Esophagus muscularis mucosa (tissue), 3 donors: Measurements from ENCODE around the gene TOB2.

ENCODE experiments used
- POLR2A ChIP-seq: fragments of 450-650 bp; IDR thresholded peaks from one replicate; pipeline ENCODE4 v1.6.1; 2017; ENCODE audit warnings: antibody characterized with exemption, moderate library complexity, mild to moderate bottlenecking, low read depth
- POLR2AphosphoS5 ChIP-seq, 2 donors: sonication (generic); formaldehyde crosslinking; IDR thresholded peaks; one replicate each; pipeline ENCODE4 v1.6.1; 2017; ENCODE audit warnings: antibody characterized with exemption in 2 of 2
- TF ChIP-seq, protein P1 (sequence below), 3 experiments: fragments of 200-600 bp in 2 of 3; fragments of 450-650 bp in 1 of 3; sonication (generic) in 2 of 3; IDR thresholded peaks; one replicate each; pipeline ENCODE4 v1.5.1; 2017 to 2019; ENCODE audit warnings: antibody characterized with exemption in 3 of 3, mild to moderate bottlenecking in 2 of 3, moderate library complexity in 1 of 3

DNA sequence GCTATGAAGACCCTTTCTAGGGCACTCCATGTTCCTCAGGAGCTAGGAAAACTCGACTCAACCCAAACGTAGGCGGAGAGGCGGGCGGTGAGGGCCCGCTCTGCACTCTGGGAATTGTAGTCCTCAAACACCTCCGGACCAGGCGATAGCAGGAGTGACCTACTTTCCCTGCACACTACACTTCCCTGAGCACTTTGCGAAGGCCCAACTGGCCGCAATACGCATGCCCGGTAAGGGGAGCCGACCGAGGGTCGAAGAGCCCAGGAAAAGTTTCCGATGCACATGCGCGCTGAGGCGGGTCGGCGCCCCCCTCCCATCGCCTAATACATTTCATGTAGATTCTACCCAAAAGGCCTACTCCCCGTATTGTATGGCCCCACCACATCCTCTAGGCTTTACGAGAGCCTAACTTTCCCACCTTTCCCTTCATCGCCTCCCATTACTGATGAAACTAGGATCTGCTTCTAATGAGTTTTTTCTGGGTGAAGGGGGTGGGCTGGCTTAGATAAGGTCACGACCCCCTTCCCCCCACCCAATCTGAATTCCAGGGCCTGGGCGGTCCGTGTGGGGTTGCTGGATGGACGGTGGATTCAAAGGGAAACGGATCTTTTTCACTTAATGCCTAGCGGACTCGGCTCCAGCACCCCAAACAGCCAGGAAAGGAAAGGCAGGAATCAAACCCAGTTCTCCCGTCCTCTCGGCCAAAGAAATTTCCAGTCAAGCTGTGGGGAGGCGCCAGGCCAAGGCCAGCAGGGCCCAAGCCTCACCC, 2.1 kb downstream of the TOB2 start:
- TF ChIP-seq, protein P1, sequence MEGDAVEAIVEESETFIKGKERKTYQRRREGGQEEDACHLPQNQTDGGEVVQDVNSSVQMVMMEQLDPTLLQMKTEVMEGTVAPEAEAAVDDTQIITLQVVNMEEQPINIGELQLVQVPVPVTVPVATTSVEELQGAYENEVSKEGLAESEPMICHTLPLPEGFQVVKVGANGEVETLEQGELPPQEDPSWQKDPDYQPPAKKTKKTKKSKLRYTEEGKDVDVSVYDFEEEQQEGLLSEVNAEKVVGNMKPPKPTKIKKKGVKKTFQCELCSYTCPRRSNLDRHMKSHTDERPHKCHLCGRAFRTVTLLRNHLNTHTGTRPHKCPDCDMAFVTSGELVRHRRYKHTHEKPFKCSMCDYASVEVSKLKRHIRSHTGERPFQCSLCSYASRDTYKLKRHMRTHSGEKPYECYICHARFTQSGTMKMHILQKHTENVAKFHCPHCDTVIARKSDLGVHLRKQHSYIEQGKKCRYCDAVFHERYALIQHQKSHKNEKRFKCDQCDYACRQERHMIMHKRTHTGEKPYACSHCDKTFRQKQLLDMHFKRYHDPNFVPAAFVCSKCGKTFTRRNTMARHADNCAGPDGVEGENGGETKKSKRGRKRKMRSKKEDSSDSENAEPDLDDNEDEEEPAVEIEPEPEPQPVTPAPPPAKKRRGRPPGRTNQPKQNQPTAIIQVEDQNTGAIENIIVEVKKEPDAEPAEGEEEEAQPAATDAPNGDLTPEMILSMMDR (IDR thresholded peaks at IDR 0.05) = peak in 1 of 3 experiments; percentile 4
- TF ChIP-seq POLR2AphosphoS5 (IDR thresholded peaks at IDR 0.05) (peak; percentile 92 to 96), POLR2A (no peak)
